ENCODE data around the gene TEP1. TPM values are rescaled to one million over a fixed set of nuclear protein-coding genes. Genes with fewer than 3 reads are reported as not detected.

Gene TEP1
- polyA plus RNA-seq, 1 donor from 2014 or later: 5.2 TPM

DNA sequence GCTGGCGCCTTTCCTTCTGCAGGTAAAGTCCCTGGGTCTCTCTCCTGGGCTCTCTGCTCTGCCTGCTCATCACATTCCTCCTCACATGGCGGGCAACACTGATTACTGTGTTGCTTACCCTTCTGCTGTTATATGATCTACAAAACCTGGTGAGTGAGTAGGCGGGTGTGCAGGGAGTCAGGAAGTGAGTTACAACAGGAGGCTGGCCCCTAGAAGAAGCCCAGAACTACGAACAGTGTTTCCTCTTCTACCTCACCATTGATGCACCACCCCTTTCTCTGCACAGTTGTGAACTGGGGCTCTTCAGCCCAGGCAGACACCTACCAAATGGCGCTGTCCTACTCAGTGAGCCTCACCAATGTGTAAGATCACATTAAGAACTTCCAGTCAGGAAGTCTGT, 27.6 kb upstream of the TEP1 start:
- Histone ChIP-seq H3K9me3 (ENCODE audit: low read length) (peaks cover 4% of the 10 kb centered on the region), H3K79me2 (replicated peaks; ENCODE audit: insufficient read depth, low read length) (no peaks in the 10 kb centered on the region), H3F3A (ENCODE audit: insufficient read depth, low read length, poor library complexity, severe bottlenecking) (no peaks in the 10 kb centered on the region), H4K20me1 (ENCODE audit: insufficient read depth) (no peaks in the 10 kb centered on the region), H3K9me2 (ENCODE audit: insufficient read depth, low read length) (no peaks in the 10 kb centered on the region), H3K4me2 (ENCODE audit: low read length) (no peak overlapping the region), H2AFZ (ENCODE audit: low read depth, low read length) (no peak overlapping the region), H3K36me3 (ENCODE audit: insufficient read depth, low read length) (peaks cover 2% of the 10 kb centered on the region), H3K4me3 (ENCODE audit: low read length) (no peak overlapping the region), H3K9ac (ENCODE audit: low read length) (no peak overlapping the region), H3K27me3 (ENCODE audit: insufficient read depth, low read depth, low read length) (no peaks in the 10 kb centered on the region), H3K27ac (ENCODE audit: low read length) (no peak overlapping the region)
- TF ChIP-seq RAD21 (conservative IDR thresholded peaks at IDR 0.05): no peak
- no peak for TF ChIP-seq POLR2AphosphoS5 (IDR thresholded peaks at IDR 0.05)
- TF ChIP-seq MXI1 (conservative IDR thresholded peaks at IDR 0.05; ENCODE audit: poor library complexity, severe bottlenecking): no peak
- TF ChIP-seq, protein P1, sequence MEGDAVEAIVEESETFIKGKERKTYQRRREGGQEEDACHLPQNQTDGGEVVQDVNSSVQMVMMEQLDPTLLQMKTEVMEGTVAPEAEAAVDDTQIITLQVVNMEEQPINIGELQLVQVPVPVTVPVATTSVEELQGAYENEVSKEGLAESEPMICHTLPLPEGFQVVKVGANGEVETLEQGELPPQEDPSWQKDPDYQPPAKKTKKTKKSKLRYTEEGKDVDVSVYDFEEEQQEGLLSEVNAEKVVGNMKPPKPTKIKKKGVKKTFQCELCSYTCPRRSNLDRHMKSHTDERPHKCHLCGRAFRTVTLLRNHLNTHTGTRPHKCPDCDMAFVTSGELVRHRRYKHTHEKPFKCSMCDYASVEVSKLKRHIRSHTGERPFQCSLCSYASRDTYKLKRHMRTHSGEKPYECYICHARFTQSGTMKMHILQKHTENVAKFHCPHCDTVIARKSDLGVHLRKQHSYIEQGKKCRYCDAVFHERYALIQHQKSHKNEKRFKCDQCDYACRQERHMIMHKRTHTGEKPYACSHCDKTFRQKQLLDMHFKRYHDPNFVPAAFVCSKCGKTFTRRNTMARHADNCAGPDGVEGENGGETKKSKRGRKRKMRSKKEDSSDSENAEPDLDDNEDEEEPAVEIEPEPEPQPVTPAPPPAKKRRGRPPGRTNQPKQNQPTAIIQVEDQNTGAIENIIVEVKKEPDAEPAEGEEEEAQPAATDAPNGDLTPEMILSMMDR (IDR thresholded peaks at IDR 0.05; ENCODE audit: poor library complexity, severe bottlenecking): no peak

DNA sequence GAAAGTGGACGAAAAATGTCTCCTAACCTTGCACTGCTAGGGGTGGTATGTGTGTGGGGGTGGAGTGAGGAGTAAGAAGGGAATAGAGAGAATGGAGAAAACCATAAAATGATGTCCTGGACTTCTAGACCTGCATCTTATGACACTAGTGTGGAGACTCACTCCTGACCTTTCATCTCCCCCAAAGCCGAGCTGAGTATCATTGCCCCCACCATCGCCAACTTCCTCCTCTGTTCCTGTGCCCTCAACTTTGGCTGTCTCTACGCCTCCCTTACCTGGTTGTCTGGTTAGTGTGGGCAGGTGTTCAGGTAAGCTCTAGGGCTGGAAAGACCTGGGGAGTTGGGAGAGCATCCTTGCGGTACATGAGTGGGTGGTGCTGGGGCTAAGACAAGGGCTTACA, 27.2 kb upstream of the TEP1 start:
- H3K9me3 ChIP-seq (ENCODE audit: low read length): peaks cover 4% of the 10 kb centered on the region
- no peaks in the 10 kb centered on the region for H3K36me3 ChIP-seq (ENCODE audit: insufficient read depth, low read length)
- no peak overlapping the region for H2AFZ ChIP-seq (ENCODE audit: low read depth, low read length)
- no peaks in the 10 kb centered on the region for H4K20me1 ChIP-seq (ENCODE audit: insufficient read depth)
- no peak for TF ChIP-seq RAD21 (conservative IDR thresholded peaks at IDR 0.05)
- TF ChIP-seq, protein P1 (IDR thresholded peaks at IDR 0.05; ENCODE audit: poor library complexity, severe bottlenecking): no peak
- no peak for TF ChIP-seq TAF1 (IDR thresholded peaks at IDR 0.05; ENCODE audit: low read depth)
- TF ChIP-seq MXI1 (conservative IDR thresholded peaks at IDR 0.05; ENCODE audit: poor library complexity, severe bottlenecking): no peak
- TF ChIP-seq POLR2AphosphoS5 (IDR thresholded peaks at IDR 0.05): no peak
- TF ChIP-seq, protein P2, sequence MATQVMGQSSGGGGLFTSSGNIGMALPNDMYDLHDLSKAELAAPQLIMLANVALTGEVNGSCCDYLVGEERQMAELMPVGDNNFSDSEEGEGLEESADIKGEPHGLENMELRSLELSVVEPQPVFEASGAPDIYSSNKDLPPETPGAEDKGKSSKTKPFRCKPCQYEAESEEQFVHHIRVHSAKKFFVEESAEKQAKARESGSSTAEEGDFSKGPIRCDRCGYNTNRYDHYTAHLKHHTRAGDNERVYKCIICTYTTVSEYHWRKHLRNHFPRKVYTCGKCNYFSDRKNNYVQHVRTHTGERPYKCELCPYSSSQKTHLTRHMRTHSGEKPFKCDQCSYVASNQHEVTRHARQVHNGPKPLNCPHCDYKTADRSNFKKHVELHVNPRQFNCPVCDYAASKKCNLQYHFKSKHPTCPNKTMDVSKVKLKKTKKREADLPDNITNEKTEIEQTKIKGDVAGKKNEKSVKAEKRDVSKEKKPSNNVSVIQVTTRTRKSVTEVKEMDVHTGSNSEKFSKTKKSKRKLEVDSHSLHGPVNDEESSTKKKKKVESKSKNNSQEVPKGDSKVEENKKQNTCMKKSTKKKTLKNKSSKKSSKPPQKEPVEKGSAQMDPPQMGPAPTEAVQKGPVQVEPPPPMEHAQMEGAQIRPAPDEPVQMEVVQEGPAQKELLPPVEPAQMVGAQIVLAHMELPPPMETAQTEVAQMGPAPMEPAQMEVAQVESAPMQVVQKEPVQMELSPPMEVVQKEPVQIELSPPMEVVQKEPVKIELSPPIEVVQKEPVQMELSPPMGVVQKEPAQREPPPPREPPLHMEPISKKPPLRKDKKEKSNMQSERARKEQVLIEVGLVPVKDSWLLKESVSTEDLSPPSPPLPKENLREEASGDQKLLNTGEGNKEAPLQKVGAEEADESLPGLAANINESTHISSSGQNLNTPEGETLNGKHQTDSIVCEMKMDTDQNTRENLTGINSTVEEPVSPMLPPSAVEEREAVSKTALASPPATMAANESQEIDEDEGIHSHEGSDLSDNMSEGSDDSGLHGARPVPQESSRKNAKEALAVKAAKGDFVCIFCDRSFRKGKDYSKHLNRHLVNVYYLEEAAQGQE (IDR thresholded peaks at IDR 0.05; ENCODE audit: borderline replicate concordance): no peak
- TF ChIP-seq EP300 (conservative IDR thresholded peaks at IDR 0.05; ENCODE audit: poor library complexity, severe bottlenecking): no peak
- H3F3A ChIP-seq (ENCODE audit: insufficient read depth, low read length, poor library complexity, severe bottlenecking): no peaks in the 10 kb centered on the region
- no peaks in the 10 kb centered on the region for H3K27me3 ChIP-seq (ENCODE audit: insufficient read depth, low read depth, low read length)
- H3K9me2 ChIP-seq (ENCODE audit: insufficient read depth, low read length): no peaks in the 10 kb centered on the region
- H3K79me2 ChIP-seq (replicated peaks; ENCODE audit: insufficient read depth, low read length): no peaks in the 10 kb centered on the region
- no peak overlapping the region for H3K4me3 ChIP-seq (ENCODE audit: low read length)
- H3K4me2 ChIP-seq (ENCODE audit: low read length): no peak overlapping the region
- H3K27ac ChIP-seq (ENCODE audit: low read length): no peak overlapping the region
- no peak overlapping the region for H3K9ac ChIP-seq (ENCODE audit: low read length)

Data from neural cell (in vitro differentiated cells).